ENCODE data around the gene PCLO.

PCLO gene

GRCh38 chr7:82810558-82811259 lies 352.0 kb downstream of the PCLO start:
- no peak for DNase-seq

- DNase-seq = no peak
Measured at GRCh38 chr7:82808633-82809032, 354.1 kb downstream of the PCLO start.

GRCh38 chr7:82805527-82805960 lies 357.1 kb downstream of the PCLO start:
- DNase-seq = no peak

- no peak for DNase-seq
Measured at GRCh38 chr7:82803411-82803810, 359.3 kb downstream of the PCLO start.

GRCh38 chr7:82789883-82790609 lies 372.6 kb downstream of the PCLO start:
- DNase-seq = no peak

GRCh38 chr7:82778021-82778420 lies 384.7 kb downstream of the PCLO start:
- no peak for DNase-seq

- DNase-seq = no peak
Measured at GRCh38 chr7:82762880-82763279, 399.8 kb downstream of the PCLO start.

GRCh38 chr7:82760831-82761230 lies 401.9 kb downstream of the PCLO start:
- DNase-seq = no peak

- DNase-seq = no peak
Measured at GRCh38 chr7:82760074-82760473, 402.6 kb downstream of the PCLO start.

GRCh38 chr7:82755705-82756551 lies 406.8 kb downstream of the PCLO start:
- no peak for DNase-seq

GRCh38 chr7:82750007-82750406 lies 412.7 kb downstream of the PCLO start:
- no peak for DNase-seq

- no peak for DNase-seq
Measured at GRCh38 chr7:82745820-82746219, 416.9 kb downstream of the PCLO start.

GRCh38 chr7:82745117-82745516 lies 417.6 kb downstream of the PCLO start:
- DNase-seq = no peak

- DNase-seq = no peak
Measured at GRCh38 chr7:82742163-82742562, 420.5 kb downstream of the PCLO start.

- no peak for DNase-seq
Measured at GRCh38 chr7:82741493-82741892, 421.2 kb downstream of the PCLO start.

GRCh38 chr7:82740246-82740848 lies 422.3 kb downstream of the PCLO start:
- DNase-seq = no peak

GRCh38 chr7:82736633-82737032 lies 426.1 kb downstream of the PCLO start:
- no peak for DNase-seq

GRCh38 chr7:82732677-82733076 lies 430.0 kb downstream of the PCLO start:
- no peak for DNase-seq

GRCh38 chr7:82729172-82730030 lies 433.3 kb downstream of the PCLO start:
- no peak for DNase-seq

GRCh38 chr7:82726038-82726800 lies 436.5 kb downstream of the PCLO start:
- DNase-seq = no peak

- DNase-seq = no peak
Measured at GRCh38 chr7:82723411-82723810, 439.3 kb downstream of the PCLO start.

Data from CD4-positive, alpha-beta T cell treated with Interleukin-15 for 1 hour (primary cell).